Loucy (cell line): ENCODE data around the gene HDC.

ENCODE experiments used
- CTCF ChIP-seq: fragments of 200-600 bp; sonication (generic); conservative IDR thresholded peaks from 2 replicates; pipeline ENCODE4 v1.5.1; 2014; ENCODE audit warnings: mild to moderate bottlenecking, antibody characterized with exemption, low read length
- EZH2phosphoT487 ChIP-seq: fragments of 200-600 bp; IDR thresholded peaks from 2 replicates; pipeline ENCODE4 v1.6.1; 2018; ENCODE audit warnings: antibody characterized with exemption, mild to moderate bottlenecking, moderate library complexity, borderline replicate concordance

DNA sequence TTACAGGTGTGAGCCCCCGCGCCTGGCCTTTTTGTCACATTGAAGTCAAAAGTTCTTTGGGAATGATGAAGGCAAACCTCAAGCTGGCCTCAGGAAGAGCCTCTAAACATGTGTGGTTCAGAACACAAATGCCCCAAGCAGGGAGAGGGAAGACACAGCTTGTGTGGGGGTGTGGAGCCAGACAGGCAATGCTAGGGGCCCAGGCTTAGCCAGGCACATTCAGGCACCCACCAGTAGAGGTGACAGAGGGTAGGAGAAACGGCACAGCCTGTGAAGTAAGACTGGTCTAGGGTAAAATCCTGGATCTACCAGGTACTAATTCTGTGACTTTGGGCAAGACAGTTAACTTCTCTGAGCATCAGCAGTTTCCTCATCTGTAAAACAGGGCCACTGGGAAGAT, 3.5 kb downstream of the HDC start:
- TF ChIP-seq CTCF: peak; percentile 52
- no peak for TF ChIP-seq EZH2phosphoT487
